Pulmonary artery endothelial cell (primary cell): ENCODE measurements around the gene TRIM41. TPM values are rescaled to one million over a fixed set of nuclear protein-coding genes. Genes with fewer than 3 reads are reported as not detected.
"Not testable (repeated sequence)": the region's sequence is repeated elsewhere in the genome, so short reads cannot be mapped to it uniquely, and the experiment has no call there.

ENCODE experiments used
- DNase-seq: peaks from one replicate; pipeline ENCODE4 v3.0.0-alpha.2; 2011; ENCODE audit warnings: low read depth, low spot score
- total RNA-seq: library from RNA; depleted of rRNA; stranded (reverse); fragments of >200 nt; gene quantifications from 2 replicates; pipeline ENCODE4 v1.2.3, GENCODE V29; 2014

The TRIM41 gene
- total RNA-seq, result 10.9 and 11.7 TPM in 2 replicates

DNA sequence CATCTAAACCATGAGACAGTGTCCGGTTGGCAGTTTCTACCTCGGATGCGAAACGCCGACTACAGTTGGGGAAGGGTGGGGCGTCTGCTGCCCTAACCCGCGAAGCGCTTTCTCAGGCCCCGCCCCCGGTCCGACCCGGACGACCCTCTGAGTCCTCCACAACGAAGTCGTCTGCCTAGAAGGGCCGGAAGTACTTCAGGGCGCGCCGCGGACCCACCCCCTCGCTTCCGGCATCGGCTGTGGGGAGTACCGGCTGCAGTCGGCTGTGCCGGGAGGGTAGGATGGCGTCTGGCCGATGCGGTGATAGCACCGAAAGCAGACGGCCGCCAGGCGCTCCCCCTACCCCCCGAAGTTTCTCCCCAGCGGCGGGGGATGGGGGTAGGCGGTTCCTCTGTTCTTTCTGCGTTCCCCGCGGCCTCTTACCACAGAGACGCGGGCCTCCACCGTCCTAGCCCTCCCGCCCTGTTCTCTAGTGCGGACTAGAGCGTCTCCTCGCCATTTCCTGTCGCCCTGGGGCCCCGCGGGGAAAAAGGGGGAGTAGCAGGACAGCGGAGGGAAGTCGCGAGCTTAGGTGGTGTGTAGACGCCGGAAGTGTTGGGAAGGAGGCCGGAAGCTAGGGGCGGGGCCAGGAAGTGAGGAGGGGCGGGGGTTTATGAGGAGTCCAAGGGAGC is at the start of gene TRIM41:
TRIM41 (plus strand) TSS at position 224 of the 671 bp plus-strand sequence. CDS start 719 bp downstream, outside the sequence.
- peak; percentile 96 for DNase-seq

GRCh38 chr5:181173420-181174342 is 49.4 kb upstream of the TRIM41 start:
- no peak for DNase-seq

DNA sequence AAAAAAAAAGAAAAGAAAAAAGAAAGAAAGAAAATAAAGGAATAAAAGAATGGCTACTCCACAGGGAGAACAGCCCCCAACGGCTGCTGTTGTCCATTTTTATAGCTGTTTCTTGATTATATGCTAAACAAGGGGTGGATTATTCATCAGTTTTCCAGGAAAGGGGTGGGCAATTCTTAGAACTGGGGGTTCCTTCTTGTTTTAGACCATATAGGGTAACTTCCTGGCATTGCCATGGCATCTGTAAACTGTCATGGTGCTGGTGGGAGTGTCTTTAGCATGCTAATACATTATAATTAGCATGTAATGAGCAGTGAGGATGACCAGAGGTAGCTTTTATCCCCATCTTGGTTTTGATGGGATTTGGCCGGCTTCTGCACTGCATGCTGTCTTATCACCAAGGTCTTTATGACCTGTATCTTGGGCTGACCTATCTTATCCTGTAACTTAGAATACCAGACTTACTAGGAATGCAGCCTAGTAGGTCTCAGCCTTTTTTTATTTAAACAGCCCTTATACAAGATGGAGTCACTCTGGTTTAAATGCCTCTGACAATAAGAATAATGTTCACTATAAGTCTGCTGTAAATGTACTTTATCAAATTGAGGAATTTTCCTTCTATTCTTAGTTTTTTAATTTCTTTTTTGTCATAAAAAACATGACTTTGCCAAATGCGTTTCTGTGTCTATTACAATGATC is 46.7 kb upstream of the TRIM41 start:
- no peak for DNase-seq

GRCh38 chr5:181177559-181177958 is 45.5 kb upstream of the TRIM41 start:
- not testable (repeated sequence) for DNase-seq

- DNase-seq, result no peak
Measured at GRCh38 chr5:181181650-181182565, 41.2 kb upstream of the TRIM41 start.

- DNase-seq, result no peak
Measured at GRCh38 chr5:181182651-181183050, 40.4 kb upstream of the TRIM41 start.

DNA sequence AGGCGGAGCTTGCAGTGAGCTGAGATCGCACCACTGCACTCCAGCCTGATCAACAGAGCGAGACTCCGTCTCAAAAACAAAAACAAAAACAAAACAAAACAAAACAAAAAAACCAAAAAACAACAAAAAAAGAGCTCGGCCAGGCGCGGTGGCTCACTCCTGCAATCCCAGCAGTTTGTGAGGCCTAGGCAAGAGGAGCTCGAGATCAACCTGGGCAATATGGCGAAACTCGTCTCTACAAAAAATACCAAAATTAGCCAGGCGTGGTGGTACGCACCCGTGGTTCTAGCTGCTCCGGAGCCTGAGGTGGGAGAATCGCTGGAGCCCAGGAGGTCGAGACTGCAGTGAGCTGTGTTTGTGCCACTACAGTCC is 38.2 kb upstream of the TRIM41 start:
- no peak for DNase-seq

GRCh38 chr5:181185560-181185959 is 37.5 kb upstream of the TRIM41 start:
- DNase-seq, result no peak

DNA sequence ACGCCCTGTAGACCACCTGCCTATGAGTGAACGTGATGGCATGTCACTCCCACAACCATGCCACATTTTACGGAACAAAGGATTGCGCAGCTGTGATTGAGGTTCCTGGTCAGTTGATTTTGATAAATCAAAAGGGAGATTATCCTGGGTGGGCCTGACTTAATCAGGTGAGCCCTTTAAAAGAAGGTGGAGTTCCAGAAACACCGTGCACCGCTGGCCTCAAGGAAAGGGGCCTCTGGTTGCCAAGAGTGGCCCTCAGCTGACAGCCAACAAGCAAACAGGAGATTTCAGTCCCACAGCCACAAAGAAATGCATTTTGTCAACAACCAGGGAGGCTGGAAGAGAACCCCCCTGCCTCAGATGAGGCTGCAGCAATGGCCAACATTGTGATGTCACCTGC is 37.1 kb upstream of the TRIM41 start:
- DNase-seq, result no peak

DNA sequence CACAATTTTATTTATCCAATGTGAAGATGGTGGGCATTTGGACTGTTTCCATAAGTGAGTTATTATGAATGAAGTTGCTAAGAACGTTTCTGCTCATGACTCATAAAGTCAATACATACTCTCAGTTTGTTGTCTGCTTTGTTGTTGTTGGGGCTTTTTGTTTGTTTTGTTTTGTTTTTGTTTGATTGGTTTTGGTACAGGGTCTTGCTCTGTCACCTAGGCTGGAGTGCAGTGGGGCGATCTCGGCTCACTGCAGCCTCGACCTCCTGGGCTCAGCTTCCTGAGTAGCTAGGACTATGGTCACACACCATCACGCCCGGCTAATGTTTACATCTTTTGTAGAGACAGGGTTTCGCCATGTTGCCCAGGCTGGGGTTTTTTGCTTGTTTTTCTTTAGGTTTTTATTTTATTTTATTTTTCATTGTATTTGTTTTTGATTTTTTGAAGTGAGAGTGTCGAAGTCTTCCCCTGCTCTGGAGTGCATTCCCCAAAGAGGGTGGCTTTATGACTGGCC is 36.0 kb upstream of the TRIM41 start:
- no peak for DNase-seq

GRCh38 chr5:181187500-181188213 is 35.4 kb upstream of the TRIM41 start:
- no peak for DNase-seq

DNA sequence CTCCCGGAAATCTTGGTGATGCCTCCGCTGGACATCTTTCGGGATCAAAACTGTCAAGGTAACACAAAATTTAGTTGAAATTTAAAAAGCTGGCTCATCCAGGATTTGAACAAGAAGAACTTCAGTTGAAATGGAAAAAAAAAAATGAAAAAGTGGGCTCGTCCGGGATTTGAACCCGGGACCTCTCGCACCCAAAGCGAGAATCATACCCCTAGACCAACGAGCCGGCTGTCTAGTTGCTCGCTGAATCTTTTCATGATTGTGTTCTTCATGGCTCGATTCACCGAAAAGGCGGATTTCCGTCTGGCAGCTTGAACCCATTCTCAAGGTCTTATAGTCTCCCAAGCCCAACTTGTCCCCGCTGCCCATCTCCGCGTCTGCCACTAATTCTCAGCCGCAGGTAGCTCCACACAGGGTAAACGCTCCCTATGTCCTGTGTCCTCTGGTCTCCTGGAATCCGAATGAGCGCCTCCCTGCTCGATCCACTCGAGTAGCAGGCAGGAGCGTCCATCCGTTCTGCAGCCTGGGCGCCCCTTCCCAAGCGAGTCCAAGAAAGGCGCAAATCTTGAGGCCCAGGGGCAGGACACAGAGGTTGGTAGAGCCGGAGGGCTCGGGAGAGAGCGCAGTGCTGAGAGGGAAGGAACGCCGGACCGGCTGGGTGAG is 34.2 kb upstream of the TRIM41 start:
- no peak for DNase-seq

DNA sequence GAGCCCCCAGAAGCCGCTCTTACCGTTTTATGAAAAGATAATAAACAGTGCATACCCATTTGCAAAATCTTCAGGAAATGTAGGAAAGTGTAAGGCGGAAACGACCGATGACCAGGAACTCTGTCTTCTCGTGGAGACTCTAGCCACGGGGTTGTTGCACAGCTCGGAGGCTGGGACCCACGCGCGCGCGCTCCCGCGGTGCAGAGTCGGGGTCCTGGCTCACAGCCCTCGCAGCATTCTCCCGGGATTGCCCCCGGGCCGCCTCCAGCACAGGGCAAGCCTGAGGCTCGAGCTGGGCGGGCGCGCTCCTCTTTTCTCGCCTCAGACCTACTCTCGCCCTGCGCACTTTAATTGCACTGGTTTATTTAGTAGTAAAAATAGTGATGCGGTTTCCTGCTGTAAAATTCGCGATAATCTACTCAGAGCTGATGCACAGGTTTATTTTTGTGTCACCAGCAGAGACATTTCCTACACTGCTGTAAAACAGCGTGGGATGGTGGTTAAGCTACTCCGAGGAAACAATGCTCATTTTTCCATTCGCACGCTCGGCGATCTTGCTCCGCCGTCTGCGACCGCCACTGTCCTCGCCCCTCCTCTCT is 33.6 kb upstream of the TRIM41 start:
- DNase-seq, result no peak

- DNase-seq, result no peak
Measured at GRCh38 chr5:181189962-181190710, 32.9 kb upstream of the TRIM41 start.

DNA sequence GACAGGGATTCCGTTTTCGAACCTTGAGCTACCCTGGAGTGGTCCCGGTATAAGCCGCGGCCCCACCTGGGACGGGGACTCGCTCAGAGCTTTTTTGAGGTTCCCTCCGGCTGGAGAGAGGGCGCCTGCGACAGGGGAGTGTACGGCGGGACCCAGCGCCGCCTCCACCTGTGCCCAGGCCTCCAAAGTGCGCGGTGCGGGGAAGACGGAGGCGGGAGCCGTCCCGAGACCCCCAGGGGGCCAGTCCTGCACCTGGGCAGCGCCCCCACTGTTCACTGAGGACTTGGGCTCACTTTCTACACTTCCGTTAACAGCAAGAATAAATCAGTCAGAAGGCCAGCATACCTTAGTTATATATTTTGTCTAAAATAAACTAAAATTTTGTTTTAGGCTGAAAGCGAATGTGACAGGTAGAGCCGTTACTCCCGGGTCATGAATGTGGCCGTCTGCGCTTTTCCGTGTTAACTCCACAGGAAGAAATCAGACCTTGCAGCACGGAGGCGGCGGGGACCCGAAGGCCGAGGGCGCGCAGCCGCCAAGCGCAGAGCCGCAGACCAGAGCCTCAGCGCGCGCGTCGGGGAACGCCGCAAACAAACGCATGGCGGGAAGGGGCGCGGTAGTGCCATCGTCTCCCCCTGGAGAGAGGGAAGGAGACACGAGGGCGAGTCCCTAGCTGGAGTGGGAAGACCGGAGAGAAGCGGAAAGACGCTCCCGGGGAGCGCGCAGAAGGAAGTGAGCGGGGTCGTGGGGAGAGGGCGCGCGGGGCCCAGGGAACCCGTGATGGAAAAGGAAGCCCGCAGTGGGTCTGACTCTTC is 32.2 kb upstream of the TRIM41 start:
- DNase-seq, result no peak

DNA sequence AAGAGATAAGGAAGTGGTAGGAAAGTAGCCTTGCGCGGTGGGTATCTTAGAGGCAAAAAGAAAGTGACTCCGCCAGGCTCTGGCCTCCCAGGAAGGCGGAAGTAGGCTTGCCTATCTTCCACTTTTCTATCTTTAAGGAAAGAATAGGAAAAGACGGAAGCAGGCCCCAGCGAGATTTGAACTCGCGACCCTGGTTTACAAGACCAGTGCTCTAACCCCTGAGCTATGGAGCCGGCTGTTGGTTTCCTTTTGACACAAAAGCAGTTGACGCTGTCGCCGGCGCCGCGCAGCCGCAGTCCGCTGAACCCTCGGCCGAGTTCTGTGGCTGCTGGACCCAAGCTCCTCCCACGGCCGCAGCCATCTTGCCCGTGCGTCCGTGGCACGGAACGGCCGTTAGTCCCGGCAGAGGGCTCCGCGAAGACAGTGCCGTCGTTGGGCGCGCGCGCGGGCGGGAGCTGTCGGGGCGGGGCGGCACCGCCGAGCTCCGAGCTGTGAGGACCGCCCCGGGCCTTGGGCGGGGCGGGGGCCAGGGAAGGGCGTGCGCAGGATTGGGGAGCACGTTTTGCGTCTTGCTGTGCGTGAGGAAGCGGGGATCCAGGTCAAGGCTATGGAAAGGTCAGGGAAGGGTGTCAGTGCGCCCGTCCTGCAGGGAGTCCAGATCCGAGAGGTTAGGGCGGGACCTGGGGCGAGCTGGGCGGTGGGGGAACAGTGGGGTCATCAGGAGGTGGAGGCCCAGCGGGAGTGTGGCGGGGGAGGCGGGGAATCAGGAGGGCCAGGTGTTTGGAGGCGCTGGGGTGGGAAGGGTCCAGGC is 31.4 kb upstream of the TRIM41 start:
- DNase-seq, result peak; percentile 76
